Eye (tissue), 1 donor: ENCODE results near the gene SLC25A20.
"Not testable (repeated sequence)": the region's sequence is repeated elsewhere in the genome, so short reads cannot be mapped to it uniquely, and the experiment has no call there.

Experiments
- DNase-seq: peaks from one replicate; pipeline ENCODE4 v3.0.0-alpha.2; 2015

The SLC25A20 gene, protein sequence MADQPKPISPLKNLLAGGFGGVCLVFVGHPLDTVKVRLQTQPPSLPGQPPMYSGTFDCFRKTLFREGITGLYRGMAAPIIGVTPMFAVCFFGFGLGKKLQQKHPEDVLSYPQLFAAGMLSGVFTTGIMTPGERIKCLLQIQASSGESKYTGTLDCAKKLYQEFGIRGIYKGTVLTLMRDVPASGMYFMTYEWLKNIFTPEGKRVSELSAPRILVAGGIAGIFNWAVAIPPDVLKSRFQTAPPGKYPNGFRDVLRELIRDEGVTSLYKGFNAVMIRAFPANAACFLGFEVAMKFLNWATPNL

DNA sequence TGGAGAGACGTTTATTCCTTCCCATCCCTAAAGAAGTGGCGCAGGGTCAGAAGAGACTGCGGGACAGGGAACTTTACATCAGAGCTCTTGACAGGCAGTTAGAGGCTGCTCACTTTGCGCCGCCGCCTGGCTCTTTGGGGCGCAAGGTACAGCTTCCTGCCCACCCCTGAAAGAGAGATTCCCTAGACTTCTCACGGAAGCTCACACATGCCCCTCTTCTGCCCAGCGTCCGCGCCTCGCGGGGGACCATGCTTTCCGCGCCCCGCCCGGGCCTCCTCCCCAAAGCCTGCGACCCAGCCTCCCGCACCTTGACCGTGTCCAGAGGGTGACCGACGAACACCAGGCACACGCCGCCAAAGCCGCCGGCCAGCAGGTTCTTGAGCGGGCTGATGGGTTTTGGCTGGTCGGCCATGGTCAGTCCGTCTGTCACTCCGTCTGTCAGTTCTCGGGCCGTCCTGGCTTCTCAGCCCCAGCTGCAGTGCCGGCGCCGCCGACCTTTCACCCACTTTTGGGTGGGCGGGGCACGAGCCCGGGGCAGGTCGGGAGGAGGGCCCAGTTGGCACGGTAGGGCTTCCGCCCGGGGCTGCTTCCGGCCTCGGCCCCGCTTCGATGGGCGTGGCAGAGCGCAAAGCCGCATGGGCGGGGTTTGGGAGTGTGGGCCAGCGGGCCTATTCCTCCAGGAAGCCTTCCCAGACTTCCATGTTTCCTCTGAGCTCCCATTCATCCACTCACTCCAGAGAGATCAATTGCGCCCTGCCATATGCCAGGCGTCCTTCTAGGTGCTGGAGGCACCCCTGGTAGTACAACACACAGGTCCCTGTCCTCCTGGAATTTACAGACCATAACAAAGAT is at the start of gene SLC25A20:
Gene SLC25A20, minus strand, starts transcription at position 500 of the 852 bp plus-strand sequence. Its CDS starts 88 bp downstream, at position 412.
- peak; percentile 88 for DNase-seq

GRCh38 chr3:48945891-48946549 is 47.3 kb upstream of the SLC25A20 start:
- no peak for DNase-seq

GRCh38 chr3:48945432-48945831 is 46.8 kb upstream of the SLC25A20 start:
- DNase-seq, result no peak

DNA sequence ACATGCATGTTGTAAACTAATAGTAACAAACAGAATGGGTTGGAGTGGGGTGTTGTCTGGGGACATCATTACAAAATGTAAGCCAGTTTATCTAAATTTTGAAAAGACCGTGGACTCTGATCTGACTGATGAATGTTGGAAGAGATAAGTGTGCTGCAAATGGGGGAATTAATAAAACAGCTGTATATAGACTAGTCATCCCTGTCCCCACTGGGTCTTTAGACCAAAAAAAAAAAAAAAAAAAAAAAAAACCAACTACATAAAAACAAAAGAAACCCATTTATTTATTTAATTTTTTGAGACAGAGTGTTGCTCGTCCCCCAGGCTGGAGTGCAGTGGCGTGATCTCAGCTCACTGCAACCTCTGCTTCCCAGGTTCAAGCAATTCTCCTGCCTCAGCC is 40.0 kb upstream of the SLC25A20 start:
- no peak for DNase-seq

GRCh38 chr3:48938156-48938555 is 39.5 kb upstream of the SLC25A20 start:
- no peak for DNase-seq

DNA sequence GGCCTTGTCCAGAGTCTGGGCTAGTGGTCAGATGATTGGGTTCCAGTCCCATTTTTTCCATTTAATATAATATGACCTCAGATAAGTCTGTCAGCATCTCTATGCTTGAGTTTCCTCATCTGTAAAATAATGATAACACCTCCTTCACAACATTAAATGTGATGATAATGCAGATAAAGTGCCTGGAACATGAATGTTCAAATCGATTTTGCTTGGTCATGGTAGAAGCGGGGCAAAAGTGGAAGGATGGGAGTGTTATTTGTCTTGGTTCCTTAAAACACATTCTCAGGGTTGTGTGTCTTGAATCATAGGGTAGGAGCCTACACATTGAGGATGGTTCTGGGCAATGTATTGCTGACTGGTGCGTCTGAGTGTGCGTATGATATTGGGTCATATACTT is 36.8 kb upstream of the SLC25A20 start:
- DNase-seq, result no peak

DNA sequence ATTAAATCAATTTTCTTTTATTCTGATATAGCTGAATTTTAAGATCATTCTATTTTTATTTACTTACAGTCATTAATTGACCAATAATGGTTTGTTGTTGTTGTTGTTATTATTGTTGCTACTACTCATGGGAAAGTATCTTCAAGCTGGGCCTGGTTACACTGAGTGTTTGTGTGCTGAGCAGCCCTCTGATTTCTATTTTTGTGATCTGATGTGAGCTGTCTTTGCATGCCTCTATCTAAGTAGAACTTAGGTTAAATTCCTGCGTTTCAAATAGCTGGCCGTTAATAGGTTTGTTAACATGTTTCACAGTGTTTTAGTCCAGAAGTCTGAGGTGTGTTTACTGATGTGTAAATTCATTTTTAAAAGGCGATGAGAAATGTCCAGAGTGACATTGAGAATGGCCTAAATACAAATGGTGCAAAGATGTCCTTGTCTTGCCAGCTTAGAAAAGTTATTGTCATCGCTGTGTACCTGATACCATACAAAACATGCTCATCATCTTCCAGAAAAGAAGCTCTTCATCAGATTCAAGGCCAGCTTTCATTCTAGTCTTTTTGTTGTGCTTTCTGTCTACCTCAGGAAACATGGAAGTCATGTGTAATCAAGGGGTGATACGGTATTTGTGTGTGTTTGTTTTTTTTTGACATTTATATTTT is 35.8 kb upstream of the SLC25A20 start:
- no peak for DNase-seq

DNA sequence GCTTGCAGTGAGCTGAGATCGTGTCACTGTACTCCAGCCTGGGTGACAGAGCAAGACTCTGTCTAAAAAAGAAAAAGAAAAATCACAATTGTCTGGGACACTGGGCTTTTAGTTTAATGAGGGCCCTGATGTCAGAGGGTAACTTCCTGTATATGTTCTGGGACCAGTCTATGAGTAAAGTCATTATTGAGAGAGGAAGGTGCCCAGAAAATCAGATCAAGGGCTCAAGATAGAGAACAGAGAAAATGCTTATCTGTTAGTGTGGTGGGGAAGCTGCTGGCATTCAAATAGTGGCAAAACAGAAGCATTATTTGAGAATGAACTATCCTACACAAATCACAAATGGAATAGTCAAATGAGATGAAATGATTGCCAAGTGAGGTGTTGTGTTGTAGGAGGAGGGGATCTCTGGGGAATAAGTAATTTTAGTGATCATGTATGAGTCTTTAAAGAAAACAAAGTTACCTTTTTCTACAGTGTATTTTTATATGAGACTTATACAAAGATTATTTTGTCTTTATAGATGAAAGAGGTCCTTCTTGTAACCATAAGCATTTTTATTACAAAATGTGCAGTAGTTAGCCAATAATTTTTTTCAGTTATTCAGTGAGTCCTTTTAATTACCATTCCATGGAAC is 33.4 kb upstream of the SLC25A20 start:
- DNase-seq, result no peak

DNA sequence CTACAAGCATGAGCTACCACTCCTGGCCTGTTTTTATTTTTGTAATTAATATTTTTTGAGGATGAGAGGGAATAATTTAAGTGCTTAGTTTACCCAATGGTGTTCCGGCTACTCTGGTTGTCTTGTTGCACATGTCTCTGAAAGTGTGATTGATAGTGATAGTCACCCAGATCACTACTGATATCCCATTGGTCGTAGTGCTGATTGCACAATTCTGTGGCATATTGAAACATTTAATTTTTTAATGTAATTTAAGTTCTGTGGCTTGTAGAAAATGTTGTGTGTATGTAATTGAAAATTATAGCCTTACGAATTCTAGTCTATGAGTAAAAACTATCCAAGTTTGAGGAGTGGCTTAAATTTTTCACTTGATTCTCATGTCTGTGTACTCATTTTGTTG is 31.9 kb upstream of the SLC25A20 start:
- no peak for DNase-seq

DNA sequence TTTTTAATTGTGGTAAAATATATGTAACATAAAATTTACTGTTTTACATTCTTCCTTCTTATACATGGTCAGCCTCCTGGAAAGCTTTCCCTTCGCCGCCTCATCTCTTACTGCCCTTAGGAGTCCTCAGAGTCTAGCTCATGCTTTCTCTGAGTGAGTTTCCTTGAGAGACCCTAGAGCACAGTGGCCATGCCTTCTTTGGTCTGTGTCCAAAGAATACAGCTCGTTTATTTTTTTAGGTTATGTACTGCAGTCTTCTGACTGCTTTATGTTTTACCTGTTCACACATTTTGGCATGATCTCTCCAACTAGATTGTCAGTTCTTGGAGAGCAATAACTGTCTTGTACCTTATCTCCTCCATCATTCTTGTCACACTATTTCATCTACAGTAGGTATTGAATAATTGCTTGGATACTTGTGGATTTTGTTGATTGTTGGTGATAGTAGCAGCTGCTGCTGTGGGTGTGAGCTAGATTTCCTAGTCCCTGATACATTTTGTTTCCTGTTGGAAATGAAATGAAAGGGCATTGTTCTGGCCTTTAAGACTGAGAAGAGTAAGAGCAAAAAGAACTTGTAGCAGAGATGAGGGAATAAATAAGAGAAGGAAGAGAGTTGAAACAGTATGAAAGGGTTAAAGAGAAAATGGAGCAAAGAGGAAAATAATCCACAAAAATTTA is 30.8 kb upstream of the SLC25A20 start:
- DNase-seq, result no peak

DNA sequence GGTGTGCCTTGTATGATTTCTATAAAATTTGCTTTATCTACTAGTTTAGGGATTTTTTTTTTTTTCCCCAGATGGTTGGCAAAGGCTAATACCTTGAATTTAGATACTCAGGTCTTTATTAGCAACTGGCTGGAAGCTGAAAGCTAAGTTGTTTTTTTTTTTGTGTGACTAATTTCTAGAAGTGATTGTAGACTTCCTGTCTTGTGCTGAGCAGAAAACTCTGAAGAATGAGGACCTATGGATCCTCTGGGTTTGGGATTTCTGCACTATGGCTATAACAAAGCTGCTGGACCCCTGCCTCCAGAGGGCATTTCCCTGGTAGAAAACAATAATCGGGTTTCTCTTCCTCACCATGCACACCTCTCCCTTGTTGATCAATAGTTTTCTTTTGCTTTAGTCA is 30.0 kb upstream of the SLC25A20 start:
- DNase-seq, result no peak

DNA sequence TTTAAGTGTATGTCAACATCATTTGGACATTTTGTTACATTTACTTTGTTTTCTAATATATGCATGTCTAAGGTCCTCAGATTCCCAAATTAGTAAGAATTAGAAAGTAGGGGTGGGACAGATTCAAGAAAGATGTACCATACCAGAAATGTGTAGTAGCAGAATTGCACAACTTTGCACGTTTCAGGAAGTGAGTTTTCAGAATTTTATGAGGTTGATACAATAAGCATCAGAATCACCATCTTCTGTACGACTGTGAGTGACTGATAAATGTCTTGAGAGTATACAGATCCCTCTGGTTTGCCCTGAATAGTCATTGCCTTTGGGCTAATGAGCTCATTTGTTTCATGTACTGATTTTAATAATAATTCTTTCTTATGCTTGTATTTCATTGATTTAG is 29.2 kb upstream of the SLC25A20 start:
- DNase-seq, result no peak

- no peak for DNase-seq
Observed at GRCh38 chr3:48926425-48927392, 28.0 kb upstream of the SLC25A20 start.

GRCh38 chr3:48919215-48920138 is 20.8 kb upstream of the SLC25A20 start:
- DNase-seq, result peak; percentile 74

GRCh38 chr3:48918388-48919214 is 19.9 kb upstream of the SLC25A20 start, which contains the start of gene ARIH2:
TSS of gene ARIH2 (plus strand) at chr3:48918842. CDS start at chr3:48927559, 8,717 bp downstream.
- DNase-seq, result peak; percentile 98

- DNase-seq, result no peak
Observed at GRCh38 chr3:48915296-48915695, 16.6 kb upstream of the SLC25A20 start.

- not testable (repeated sequence) for DNase-seq
Observed at GRCh38 chr3:48907026-48907425, 8.3 kb upstream of the SLC25A20 start.

- DNase-seq, result no peak
Observed at GRCh38 chr3:48899273-48899672, 591 bp upstream of the SLC25A20 start.
